GM18517 (cell line): ENCODE measurements around the gene PNMA6E.
"Not testable (repeated sequence)": the region's sequence is repeated elsewhere in the genome, so short reads cannot be mapped to it uniquely, and the experiment has no call there.

Experiments used
- ATAC-seq: cut with Tn5 transposase; IDR thresholded peaks from one replicate; pipeline ENCODE4 v1.9.1; 2021; ENCODE audit warnings: mild to moderate bottlenecking, moderate library complexity; ENCODE audit not compliant: unreplicated experiment

Gene PNMA6E

DNA sequence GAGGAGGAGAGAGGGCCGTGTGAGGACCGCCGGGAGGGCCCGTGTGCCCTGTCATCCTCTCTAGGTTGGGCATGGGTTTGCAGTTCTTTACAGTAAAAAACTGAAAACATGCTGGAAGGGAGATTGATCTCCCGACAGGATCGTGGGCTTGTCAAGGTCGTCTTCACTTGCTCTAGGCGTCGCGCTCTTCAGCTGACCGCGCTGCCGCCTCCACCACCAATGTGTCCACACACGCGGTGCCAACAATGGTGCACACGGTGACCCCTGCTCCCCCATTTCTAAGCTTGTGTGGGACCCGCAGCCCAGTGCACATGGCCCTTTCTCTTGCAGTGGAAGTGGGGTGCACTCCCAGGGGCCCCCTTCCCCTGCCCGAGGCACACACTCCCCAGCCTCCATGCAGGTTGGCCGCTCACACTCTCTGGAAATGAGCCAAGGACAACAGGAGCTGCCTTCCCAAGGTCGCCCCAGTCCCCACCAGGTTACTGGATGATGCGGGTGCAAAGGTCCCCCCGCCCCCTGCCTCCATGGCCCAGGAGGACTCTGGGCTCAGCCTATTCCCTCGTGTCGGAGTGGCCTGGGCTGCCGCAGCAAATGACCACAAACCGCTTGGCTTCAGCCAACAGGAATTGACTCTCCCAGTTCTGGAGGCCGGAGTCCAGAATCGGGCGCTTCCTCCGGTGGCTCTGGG lies 8.4 kb upstream of the PNMA6E start:
- no peak for ATAC-seq

DNA sequence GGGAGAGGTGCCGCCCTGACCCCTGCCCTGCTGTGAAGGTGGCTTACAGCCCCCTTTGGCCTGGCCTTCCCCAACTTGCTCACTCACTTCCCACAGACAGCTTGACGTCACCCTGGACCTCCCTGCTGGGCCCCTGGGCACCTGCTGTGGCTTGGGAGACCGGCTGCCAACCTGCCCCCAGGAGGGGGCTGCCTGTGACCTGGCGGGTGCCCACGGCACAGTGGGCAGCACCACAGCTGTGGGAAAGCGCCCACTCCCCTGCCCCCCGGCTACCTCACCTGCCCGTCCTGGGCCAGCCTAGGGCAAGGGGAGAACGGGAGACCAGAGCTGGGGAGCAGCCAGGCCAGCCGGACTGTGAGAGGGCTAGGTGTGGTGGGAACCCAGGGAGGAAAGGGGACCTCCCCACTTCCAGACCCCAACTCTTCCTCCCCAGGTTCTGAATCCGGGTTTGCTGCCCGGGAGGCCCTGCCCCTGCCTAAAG lies 7.8 kb upstream of the PNMA6E start:
- no peak for ATAC-seq

DNA sequence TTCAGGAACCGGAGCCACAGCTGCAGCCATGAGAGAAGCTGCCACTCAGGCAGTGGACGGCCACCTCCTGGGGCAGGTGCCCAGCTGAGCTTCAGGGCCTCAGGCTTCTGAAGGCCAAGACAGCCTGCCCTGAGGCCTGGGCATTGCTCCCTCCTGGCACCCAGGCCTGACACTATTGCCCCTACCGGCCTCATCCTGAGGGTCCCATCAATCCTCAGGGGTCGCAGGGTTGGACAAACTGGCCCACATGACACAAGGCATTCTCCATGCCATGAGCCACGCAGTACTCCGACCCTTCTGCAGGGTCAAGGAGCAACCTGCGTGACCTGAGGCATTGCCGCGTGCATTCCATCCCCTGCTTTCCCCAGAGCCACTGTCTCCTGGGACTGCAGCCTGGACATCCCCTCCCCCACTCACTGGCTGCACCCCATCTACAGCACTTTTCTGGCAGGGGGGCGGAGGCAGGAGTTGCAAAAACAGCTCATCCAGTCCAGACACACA lies 7.1 kb upstream of the PNMA6E start:
- no peak for ATAC-seq

DNA sequence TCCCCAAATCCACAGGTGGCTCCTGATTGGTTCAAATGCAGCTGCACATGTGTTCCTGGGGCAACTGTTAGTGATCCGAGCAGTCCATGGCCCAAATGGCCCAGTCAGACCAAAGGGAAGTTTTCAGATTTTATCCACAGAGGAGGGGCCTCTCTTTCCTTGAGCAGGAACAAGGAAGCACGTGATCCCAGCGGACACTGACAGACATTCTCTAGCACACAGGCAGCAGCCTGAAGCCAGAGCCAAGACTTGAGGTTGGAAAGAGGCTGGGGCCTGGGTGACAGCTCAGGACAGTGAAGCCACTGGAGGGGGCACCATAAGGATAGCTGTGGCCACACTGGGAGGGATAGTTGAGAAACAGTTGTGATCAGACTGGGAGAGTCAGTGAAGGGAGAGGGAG lies 6.6 kb upstream of the PNMA6E start:
- no peak for ATAC-seq

DNA sequence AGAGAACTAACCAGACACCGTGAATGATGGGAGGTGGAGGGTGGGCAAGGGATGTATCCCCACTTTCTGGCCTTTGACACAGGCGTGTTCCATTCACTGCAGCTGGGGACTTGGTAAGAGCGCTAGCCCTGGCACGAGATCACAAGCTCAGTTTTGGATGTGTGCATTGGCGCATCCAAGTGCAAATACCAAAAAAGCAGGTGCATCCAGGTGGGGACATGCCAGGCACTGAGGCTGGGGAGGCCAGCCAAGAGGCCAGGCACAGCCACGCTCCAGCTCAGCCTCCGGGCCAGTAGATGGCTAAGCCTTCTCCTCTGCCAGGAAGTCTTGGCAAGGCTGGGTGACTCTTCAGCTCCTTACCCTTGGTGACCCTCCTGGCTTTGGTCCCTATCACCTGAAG lies 5.8 kb upstream of the PNMA6E start:
- no peak for ATAC-seq

DNA sequence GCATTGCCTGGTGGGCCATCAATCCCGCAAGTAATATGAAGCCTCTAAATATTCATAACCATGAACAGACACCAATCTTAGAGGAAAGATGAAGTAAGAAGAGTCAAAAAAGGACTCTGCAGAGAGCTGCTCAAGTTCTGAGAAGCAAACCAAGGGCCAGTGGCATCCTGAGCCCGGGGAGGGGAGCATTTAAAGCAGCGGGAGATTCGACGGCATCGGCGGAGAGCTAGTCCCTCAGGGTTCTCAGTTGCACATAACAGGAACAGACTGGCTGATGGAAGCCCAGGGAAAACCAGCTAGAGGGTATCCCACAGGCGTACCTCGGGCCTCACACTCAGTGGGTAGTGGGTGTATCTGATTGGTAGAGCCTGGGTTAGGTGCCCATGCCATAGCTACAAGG lies 4.9 kb upstream of the PNMA6E start:
- ATAC-seq = no peak

DNA sequence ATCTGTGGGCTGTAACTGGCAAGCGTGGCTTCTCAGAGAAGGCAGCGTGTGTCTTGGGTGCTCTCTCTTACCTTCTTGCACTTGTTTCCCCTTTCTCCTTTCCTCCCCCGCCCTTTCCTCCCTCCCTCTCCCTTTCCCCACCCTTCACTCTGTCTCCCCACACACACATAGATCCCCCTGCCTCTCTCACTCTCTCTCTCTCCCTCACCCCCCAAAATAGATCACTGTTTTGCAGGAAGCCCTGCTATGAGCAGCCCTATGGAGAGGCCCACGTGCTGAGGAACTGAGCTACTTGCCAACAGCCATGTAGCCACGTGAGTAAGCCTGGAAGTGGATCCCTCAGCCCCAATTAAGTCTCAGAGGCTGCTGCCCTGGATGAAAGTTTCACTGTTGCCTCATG lies 4.3 kb upstream of the PNMA6E start:
- no peak for ATAC-seq

DNA sequence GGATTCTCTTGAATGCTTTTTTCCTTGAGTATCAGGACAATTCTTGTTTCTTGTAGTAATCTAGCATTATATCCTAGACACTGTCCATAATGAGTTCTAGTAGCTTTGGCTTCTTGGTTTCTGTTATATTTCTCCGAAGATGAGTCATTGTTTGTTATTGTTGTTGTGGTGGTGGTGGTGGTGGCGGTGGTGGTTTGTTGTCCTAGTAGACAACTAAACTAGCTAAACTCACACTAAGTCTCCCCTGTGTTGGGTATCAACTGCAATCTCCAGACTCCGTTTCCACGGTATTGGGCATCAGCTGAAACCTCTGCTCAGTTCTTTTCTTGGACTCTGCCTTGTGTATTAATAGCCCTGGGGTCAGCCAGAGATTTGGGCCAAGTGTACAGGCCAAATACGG lies 3.2 kb upstream of the PNMA6E start:
- ATAC-seq = not testable (repeated sequence)

DNA sequence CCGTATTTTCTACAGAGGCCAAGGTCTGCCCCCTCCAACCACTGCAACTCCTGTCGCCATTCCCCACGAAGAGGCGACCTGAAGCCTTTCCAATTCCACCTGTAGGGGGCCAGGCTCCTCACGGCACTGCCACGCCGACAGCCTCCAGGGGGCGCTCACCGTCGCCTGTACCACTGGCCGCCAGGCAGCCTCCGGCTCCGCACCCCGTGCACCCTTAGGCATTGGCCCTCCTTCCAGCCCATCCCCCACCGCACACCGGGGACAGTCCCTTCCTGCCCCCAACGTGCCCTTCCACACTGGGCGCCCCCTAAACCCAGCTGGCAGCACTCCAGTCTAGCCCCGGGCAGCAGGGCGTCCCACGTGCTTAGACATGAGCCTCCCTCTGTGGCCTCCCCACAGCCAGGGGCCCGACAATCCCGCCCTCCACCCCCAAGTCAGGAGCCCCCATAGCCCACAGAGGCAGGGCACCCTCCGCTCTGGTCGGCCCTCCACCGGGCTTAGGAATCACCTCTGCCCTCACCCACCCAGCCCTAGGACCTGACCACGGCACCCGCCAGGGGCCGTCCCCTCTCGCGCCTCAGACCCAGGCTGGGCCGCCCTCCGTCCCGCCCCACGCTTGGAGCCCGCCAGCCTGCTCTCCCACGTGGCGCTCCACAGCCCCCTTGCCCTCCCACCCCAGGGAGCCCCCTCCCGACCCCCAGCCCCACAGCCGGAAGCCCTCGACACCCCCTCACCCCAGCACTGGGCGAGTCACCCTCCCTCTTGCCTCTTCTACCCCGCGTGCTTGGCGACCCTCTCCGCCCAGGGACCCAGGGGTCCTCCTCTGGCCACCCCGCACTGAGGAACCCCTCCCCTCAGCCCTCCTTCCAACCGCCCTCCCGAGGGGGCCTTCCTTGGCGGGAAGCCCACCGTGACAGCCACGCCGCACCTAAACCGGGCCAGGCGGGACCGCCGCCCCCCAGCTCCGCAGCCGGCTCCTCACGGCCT lies 711 bp downstream of the PNMA6E start:
- no peak for ATAC-seq

DNA sequence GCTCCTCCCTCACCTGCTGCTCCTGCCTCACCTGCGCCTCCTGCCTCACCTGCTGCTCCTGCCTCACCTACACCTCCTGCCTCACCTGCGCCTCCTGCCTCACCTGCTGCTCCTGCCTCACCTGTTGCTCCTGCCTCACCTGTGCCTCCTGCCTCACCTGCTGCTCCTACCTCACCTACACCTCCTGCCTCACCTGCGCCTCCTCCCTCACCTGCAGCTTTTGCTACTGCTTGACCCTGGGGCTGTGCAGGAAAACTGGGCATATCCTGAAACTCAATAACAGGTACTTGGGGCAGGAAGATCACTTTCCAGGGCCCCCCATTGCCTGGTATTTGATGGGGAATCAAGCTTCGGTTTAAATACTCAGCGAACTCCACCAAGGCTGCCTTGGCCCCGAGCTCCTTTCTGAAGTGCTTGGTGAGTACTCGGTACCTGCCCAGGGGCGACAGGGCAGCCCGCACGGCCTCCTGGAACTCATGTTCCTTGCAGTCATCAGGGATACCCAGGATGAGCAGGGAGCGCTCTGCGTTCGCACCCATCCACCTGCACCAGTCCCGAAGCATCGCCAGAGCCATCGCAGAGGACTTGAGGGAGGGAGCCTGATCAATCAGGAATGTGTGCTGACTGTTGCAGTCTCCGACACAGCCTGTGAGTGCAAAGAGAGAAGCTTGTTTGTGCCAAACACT lies 2.7 kb downstream of the PNMA6E start:
- ATAC-seq = no peak

DNA sequence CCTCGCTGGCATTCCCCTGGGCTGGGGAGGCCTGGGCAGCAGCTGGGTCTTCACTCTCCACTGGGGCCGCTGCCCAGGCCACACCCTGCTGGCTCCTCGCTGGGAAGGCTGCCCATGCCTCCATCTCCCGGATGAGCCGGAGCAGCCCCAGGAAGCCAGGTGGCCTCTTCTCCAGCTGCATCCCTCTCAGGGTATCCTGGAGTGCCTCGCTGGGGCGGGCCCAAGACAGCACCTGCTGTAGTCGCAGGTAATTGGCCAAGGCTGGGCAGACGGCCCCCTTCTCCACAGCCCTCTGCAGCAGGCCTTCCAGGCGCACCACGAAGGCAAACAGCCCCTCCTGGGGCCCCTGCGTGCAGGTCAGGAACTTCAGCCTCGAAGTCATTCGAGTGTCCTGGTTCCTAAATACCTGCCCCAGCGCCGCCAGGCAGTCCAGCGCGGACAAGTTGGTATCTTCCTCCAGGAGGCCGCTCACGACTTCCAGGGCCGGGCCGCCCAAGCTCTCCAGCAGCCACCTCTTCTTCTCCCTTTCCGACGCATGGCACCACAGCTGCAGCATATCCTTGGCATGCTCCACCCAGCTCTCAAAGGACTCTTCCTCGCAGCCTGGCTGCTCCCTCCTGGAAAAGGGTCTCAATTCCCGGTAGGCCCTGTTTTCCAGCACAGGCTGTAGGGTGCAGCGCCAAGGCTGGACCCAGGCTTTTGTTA lies 3.7 kb downstream of the PNMA6E start:
- ATAC-seq = no peak

DNA sequence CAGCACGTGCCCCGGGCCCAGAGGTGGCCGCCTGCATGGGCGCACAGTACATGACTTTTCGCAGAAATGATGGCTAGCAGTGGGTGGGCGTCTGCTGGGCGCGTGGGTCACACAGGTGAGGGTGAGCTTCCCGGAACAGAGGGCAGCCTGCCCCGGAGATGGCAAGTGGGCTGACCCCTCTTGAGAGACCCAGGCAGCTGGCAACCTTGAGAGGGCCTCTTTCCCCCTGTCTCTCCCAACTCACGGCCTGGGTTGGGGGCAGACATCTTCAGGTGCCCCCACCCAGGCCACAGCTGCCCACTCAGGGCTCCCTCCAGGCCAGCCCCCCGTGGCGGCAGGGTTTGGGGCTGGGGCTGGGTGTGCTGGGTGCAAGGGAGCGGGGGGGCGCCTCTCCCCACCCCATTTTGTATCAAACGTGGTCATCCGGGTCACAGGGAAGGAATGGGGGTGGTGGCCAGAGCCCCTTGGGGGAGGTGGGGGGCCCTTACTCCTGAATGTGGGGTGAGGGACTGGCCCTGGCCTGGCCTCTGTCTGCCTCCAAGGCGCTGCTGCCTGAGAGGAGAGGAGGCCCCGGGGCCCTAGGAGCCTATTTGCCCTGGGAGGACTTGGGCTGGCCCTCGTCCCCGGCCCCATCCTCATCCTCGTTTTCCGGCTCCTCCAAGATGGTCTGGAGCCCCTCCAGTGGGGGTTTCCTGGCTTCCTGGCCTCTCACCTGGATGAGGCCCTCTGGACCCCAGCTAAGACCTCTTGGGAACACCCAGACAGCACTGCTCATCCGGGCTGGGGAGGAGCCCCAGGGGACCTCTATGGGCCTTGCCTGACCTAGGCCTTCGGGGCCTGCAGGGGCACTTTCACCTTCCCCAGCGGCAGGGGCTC lies 4.6 kb downstream of the PNMA6E start:
- ATAC-seq = no peak

DNA sequence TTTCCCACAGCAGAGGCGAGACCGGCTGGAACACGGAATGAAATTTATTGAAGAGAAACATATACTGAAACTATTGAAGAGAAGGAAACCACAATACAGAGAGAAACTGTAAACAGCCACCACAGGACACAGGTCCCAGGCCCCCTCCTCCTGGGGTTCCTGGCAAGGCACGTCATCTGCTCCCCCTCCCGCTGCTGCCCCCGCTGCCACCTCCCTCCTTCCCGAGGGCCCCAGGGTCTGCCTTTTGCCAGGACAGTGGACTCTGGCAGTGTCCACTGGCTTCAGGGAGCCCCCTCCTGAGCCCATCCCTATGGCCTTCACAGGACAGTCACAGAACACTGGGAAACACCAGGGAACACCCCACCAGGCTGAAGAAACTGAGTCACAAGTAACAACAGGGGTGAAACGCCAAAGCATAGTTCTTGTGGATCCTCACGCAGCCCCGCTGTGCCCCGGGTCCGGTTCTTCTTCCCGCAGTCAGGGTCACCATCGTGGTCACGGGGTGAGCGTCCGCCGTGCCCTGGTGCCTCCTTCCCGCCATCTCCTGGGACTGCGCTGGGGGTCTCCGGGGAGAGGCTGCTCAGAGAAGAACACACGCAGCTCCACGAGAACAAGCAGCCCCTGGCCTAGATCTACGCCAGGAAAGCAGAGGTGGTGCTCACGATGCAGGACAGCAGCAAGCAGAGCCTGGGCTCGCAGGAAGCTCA lies 5.4 kb downstream of the PNMA6E start:
- no peak for ATAC-seq

DNA sequence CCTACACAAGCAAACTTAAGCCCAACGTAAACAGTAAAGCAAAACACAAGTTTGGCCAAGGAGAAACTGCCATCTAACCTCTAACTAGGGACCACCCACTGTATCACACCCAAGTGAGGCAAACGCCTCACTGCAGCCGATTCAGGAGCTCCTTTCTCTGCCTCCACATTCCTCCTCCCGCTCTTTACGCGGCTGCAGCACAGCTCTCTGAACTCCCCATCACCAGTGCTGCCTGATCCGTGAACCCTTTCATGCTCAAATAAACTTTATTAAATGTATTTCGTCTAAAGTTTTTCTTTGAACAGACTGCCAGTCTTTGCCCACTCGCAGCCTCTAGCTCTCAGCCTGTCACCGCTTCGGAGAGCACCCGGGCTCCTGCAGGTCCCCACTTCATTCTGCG lies 6.5 kb downstream of the PNMA6E start:
- ATAC-seq = no peak

DNA sequence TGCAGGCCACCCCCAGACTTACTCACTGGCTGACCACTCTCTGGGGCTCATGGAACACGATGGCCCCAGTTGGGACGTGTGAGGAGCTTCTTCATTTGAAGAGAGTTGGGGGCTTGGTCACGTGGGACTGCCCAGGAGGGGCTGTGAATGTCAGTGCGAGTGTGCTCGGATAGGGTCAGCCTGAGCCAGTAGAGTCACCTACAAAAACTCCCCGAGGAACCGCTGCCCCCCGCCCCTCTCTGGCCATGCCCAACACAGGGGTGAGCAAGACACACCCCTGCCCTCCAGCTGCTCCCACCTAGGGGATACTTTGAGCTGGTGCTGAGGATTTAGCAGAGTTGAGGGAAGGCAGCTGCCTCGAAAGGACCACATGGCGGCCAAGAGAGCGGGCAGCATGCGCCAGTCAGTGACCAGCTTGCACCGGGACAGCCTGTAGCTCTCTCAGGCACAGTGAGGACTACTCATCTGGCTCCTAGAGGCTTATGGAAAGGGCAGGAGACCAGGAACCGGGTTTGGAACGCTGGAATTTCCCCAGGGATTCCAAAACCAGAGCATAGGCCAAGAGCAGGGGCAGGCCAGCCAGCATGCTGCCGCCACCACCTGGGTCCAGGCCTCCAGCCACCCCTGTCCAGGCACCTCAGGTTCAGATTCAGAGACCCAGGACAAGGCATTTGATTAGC lies 8.4 kb downstream of the PNMA6E start:
- no peak for ATAC-seq

DNA sequence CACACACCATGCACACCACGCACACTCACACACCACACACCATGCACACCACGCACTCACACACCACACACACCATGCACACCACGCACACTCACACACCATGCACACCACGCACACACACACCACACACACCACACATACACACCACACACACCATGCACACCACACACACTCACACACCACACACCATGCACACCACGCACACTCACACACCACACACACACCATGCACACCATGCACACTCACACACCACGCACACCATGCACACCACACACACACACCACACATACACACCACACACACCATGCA lies 11.7 kb downstream of the PNMA6E start:
- not testable (repeated sequence) for ATAC-seq

DNA sequence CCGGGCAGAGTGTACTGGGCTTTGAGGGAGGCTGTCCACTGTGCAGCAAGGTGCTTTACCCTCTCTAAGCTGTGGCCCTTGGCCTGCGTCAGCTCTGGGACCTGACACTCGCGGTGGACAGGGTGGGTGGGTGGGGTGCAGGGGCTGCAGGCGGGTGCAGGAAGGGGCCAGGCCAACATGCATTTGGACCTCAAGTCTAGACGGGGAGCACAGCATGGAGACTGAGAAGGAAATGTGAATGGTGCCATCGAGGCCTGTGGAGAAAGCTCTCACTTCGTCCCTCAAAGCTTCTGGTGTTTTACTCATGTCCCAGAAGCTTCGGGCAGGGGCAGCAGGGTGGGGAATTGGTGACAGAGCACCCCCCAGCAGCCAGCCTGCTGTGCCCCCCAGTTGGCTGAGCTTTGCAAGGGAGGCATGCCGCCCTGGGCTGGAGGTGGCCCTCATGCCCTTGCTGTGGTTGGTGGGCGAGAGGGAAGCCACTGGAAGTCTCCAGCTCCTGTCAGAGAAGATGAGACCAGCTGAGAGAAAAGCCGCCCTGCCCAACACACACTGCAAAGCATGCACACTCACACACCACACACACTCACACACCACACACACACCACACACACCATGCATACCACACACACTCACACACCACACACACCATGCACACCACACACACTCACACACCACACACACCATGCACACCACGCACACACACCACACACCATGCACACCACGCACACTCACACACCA lies 12.3 kb downstream of the PNMA6E start:
- ATAC-seq = no peak
